GM11168 (cell line): ENCODE data around the gene PIEZO1.

Experiments
- in situ Hi-C: fragments of 300-500 bp; cut with MboI; formaldehyde crosslinking; loops from one replicate; pipeline ENCODE4 v1.12.0; 2022; ENCODE audit warnings: low sequenced_read_pairs; ENCODE audit not compliant: unreplicated experiment

PIEZO1 gene

DNA sequence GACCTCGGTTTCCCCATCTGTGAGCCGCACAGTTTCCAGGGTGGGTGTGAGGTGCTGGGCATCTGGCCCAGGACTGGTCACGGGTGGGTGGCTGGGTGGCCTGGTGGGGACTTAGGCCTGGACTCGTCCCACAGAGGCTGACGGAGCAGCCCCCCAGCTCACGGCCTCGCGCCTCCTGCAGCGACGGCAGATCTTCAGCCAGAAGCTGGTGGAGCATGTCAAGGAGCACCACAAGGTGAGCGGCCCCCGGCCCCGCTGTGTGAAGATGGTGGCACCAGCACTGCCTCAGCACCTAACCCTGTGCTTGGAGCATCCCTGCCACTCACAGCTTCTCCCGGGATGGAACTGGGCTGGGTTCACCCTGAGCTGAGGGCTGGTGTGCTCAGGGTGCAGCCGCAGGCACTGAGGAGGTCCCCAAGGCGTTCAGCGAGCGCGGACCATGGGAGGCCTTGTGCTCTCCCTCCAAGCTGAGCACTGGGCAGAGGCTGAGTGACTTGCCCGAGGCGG lies 20.9 kb upstream of the PIEZO1 start:
- in situ Hi-C loops, result no loop called here

DNA sequence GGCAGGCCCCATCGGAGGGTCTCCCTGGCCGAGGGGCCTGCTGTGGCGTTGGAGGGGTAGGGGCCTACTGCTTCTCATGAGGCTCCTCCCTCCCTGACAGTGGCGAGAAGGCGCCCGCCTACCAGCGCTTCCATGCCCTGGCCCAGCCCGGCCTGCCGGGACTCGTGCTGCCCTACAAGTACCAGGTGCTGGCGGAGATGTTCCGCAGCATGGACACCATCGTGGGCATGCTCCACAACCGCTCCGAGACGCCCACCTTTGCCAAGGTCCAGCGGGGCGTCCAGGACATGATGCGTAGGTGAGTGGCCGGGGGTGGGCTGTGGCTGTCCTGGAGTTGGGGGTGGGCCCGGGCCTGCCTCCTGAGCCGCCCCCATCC lies 20.3 kb upstream of the PIEZO1 start:
- in situ Hi-C loops, result no loop called here

DNA sequence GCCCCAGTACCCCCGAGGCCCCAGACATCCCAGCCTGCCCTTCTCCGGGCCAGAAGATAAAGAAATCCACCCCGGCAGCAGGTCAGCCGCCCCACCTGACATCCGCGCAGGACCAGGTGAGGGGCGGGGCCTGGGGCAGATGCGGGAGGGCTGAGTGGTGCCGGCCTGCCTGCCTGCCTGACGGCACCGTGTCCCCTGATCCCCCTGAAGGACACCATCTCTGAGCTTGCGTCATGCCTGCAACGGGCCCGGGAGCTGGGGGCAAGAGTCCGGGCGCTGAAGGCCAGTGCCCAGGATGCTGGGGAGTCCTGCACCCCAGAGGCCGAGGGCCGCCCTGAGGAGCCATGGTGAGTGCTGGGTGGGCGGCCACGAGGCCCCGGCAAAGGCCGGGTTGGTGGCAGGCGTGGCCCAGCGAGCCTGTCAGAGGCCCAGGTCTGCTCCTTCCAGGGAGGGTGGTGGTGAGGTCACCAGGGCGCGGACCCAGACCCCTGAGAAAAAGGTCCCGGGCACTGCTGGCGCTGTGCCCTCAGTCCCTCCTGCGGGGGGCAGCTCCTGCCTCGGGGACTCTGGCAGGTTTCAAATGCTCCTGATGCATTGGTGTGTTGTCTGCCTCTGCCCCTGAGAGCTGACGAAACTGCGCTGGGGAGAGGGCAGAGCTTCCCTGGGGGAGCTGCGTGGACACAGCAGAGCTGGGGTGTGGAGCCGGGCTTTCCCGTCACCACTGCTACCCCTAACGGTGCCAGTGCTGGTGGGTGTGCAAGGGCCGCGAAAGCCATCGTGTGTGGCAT lies 19.7 kb upstream of the PIEZO1 start:
- in situ Hi-C loops, result no loop called here

DNA sequence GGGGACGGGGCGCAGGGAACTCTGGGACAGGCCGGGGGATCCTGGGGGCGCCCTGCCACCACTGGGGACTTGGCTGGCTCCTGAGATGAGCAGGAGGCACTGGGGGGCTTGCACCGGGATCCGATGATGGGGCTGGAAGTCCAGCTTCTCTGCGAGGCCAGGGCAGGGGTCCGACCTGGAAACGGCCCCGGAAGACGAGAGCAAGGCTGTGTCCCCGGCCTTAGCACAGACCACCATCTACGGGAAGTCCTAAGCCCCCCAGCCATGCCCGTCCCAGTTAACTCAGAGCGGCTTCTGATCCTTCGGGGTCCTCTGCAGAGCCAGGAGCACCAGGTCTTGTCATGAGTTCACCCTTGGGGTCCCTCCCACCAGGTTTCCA lies 19.1 kb upstream of the PIEZO1 start:
- in situ Hi-C loops, result no loop called here

DNA sequence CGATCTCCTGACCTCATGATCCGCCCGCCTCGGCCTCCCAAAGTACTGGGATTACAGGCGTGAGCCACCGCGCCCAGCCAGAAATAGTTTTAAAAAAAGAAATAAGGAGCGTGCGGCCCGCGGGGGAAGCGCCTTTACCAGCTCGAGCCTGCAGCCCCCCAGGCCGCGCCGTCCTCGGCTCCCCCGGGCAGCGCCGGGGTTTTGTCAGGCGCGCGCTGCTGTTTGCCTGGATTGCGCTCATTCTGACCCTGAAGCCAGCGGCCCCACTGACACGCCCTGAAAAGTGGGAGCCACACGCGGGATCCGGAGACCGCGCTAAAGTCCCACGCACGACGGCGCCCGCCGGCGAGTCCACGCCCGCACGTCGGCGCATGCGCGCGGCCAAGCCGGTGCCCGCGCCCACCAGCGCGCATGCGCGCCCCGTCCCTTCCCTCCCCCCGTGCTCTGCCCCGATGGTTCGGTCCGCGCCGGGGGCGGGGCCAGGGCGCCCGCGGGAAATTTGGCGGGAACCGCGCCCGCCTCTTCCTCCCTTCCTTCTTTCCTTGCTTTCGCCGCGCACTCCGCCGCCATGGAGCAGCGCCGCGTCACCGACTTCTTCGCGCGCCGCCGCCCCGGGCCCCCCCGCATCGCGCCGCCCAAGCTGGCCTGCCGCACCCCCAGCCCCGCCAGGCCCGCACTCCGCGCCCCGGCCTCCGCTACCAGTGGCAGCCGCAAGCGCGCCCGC lies 18.4 kb upstream of the PIEZO1 start, which contains the start of gene CDT1:
Gene CDT1 (plus strand): TSS at position 526 of the 724 bp plus-strand sequence. CDS start 43 bp downstream, at position 569.
- in situ Hi-C loops, result no loop called here

DNA sequence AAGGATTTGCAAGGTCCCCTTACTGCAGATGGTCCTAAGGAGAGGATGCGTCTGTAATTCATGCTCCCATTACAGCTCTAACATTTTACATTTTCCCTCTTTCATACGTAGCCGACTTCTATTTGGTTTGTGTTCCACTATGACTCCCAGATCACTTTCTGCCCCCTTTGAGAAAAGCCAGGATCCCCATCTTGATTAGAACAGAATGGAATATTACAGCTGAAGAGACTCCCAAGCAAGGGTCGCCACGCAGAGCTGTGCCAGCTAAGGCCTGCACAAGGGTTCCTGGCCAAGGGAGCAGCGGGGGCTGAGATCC lies 15.2 kb upstream of the PIEZO1 start:
- in situ Hi-C loops, result no loop called here

DNA sequence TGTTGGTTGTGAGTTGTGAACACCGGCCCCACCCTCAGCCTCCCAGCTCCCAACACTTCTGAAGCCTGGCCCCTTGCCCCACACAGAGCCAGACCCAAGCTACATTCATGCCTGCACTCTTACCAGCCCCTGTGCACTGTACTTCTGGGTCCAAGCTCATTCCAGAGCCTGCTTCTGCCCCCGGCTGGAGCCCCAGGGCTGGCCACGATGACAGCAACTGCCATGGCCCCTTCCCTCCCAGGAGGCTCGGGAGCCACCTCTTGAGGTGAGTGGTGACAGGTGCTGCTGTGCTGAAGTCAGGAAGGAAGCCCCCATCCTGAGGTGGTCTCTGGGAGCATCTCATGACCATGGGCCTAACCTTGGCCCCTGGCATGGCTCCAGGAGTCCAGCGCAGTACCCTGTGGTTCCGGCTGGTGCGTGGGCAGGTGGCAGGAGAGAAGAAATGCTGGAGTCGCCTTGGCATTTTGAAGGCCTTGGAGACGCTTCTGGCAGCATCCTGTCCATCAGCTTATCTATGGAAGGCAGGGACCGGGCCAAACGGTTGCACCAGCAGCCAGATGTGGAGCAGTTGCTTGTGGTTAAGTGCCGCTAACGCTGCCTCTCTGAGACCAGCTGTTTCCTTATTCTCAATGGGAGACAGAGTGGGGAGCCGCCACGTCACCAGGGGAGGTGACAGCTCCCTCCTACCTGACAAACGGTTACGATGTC lies 14.7 kb upstream of the PIEZO1 start:
- in situ Hi-C loops, result no loop called here

DNA sequence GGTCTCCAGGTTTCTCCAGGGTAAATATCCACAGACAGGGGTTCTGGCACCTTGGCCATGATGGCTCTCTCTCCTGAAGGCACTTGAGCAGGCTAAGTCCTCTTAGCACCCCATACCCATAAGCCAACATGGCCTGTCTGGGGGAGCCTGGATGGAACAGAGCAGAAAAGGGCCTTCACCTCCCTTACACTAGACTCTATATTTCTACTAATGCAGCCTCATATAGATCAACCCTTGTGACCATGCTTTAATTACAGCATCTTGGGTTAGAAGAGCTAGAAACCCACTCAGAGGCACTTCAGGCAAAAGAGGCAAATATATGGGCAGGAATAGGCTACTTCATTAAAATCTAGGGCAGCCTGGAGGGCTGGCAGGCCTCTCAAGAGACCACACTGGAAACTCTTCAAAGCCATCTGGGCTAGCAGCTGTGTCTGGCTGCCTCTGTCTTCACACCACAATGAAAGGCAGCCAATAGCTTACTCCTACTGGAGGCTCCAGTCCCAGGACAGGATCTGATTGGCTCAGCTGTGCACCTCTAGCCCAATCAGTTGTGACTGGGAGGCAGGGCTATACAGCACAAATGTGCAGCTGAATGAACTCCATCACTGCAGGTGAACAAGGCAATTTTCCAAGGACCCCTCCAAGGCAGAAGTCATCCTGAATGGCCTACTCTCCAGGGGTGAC lies 13.9 kb upstream of the PIEZO1 start:
- in situ Hi-C loops, result no loop called here

DNA sequence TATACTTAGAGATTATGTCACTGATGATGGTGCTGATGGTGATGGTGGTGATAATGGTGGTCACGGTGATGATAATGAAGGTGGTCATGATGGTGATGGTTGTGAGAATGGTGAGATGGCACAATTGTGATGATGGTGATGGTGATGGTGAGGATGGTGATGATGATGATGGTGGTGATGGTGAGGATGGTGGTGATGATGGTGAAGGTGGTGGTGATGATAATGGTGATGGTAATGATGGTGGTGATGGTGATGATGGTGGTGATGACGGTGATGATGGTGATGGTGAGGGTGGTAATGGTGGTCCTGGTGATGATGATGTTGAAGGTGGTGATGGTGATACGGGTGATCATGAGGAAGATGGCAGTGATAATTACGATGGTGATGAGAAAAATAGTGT lies 13.1 kb upstream of the PIEZO1 start:
- in situ Hi-C loops, result no loop called here

DNA sequence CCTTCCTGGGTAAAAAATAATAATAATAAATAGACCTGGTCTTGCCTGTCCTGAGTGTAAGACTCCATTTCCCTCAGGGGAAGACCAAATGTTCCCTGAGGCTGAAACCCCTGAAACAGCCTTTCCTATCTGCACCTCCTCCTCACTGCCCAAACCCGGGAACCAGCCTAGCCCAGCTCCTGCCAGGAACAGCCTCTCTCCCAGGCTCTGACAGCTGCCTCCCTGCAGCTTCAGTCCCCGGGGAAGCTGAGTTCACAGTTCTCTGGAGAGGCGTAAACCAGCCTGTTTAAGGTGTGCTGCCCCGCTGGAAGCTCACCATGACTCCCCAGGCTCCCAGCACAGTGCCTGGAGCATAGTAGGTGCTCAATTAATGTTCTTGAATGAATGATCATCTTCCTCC lies 11.3 kb upstream of the PIEZO1 start:
- in situ Hi-C loops, result no loop called here

DNA sequence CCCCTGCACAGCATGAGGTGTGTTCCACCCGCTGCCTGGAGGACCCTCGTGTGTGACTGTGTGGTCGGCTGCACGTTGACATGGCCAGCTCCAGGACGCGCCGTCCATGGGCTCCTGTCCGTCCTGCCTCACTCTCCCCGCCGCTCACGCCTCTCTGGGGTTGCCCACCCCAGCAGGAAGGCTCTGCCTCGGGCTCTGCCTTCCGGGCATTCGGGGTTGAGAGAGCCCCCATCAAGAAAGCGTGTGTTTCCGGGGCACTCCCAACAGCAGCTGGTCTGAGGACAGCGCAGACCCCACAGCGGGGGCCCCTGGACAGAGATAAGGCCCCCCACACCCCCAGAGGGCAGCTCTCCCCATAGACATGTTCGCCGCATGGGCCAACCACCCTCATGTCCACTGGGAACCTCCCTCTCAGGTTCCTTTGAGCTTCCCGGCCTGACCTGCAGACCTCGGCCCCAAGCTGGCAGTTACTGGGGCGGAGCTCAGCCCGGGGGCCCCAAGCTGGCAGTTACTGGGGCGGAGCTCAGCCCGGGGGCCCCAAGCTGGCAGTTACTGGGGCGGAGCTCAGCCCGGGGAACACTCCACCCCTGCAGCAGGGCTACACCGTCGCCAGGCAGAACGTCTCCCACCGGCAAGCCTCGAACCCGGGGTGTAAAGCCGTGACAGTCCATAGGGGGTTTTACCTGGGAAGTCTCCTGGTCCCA lies 8.4 kb upstream of the PIEZO1 start:
- in situ Hi-C loops, result no loop called here

DNA sequence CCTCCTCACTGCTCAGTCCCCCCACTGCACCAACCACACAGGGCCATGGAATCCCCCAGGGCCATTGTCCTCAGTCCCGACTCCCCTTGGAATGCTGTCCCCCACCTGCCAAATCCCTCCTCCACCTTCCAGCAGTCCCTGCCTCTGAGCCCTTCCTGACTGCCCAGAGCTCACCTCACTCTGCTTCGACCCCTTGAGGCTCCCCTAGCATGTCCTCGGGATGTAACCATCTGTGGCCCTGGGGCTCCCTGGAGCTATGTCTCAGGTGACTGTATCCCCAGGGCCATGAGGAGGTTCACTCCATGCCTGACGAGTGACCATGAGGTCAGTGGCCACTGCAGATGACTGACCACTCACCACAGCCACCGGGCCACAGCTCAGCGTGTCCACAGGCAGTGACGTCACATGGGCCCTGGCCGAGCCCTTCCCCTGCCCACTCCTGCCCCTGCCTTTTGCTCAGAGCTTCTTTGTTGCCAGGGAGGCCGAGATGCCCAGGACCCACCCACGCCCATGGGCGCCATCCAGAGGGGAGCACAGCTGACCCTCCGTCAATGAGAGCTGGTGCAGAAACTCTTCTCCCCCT lies 7.7 kb upstream of the PIEZO1 start:
- in situ Hi-C loops, result no loop called here

DNA sequence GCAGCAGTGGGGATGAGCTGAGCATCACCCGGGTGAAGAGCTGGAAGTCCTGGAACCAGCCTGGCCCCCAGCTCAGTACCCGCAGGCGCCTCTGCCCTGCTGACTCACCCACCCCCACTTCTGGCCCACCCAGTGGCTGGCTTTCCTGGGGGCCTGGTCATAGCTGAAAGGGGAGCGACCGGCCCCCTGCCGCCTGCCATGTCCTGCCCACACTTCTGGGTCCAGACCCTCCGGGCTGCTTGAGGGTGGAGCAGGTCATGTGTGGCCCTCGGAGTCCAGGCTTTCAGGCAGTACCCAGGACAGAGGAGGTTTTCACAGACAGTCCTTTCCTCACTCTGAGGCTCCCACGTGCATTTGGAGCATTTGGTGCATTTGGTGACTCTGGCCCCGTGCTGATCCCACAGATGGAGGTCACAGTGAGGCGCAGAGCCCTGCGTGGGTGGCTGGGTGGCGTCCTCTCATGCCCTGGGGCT lies 7.1 kb upstream of the PIEZO1 start:
- in situ Hi-C loops, result no loop called here

DNA sequence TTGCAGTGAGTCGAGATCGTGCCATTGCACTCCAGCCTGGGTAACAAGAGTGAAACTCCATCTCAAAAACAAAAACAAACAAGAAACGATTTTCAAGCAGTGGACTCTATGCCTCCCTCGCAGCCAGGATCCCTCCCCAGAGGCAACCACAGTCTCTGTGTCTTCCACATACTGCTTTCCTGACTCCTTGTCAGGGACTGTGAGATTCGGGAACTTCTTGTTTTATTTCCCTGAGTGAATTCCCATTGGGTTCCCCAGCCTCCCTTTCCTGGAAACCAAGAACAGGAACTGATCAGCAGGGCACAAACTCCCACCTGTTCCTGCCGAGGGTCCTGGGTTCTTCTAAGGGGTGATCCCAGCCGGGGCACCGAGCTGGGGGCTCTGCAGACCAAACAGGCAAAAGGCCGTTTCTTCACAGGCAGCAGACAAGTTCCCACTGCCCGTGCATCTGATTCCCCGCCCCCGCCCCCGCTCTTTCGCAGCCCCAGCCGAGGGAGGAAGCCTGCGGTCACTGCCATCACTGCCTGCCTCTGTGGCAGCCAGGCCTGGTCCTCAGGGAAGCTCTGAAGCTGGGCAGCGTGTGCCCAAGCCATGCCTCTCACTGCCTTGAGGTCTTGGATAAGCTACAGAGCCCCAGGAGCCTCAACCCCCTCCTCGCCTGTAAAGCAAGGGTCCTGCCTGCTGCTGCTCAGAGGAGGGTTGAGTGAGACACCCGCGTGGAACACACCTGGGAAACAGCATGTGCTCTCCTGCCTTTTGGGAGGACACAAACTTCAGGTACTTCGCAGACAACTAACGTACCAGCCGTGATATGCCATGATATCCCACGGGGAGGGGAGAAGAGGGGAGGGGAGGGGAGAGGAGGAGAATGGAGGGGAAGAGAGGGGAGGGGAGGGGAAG lies 5.5 kb upstream of the PIEZO1 start:
- in situ Hi-C loops, result no loop called here

DNA sequence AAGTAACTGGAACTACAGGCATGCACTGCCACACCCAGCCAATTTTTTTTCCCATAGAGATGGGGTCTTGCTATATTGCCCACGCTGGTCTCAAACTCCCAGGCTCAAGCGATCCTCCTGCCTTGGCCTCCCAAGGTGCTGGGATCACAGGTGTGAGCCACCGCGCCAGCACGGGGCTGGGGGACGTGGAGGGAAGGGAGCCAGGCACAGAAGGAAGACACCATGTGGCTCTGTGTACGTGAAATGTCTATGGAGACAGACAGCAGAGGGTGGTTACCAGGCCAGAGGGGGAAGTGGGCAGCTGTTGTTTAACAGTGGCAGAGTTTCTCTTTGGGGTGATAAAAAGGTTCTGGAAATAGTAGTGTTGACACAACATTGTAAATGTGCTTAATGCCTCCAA lies 4.6 kb upstream of the PIEZO1 start:
- in situ Hi-C loops, result loop anchor here (5.0 to 10.0 kb wide), 2 partner anchors 37 to 55 kb away; no protein-coding TSS in a partner anchor

DNA sequence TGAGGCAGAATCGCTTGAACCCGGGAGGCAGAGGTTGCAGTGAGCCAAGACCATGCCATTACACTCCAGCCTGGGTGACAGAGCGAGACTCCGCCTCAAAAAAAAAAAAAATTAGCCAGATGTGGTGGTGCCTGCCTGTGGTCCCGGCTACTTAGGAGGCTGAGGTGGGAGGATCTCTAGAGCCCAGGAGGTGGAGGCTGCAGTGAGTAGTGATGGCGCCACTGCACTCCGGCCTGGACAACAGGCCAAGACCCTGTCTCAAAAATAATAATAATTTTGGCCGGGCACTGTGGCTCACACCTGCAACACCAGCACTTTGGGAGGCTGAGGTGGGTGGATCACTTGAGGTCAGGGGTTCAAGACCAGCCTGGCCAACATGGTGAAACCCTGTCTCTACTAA lies 3.7 kb upstream of the PIEZO1 start:
- in situ Hi-C loops, result loop anchor here (5.0 to 10.0 kb wide), 2 partner anchors 36 to 54 kb away; no protein-coding TSS in a partner anchor

DNA sequence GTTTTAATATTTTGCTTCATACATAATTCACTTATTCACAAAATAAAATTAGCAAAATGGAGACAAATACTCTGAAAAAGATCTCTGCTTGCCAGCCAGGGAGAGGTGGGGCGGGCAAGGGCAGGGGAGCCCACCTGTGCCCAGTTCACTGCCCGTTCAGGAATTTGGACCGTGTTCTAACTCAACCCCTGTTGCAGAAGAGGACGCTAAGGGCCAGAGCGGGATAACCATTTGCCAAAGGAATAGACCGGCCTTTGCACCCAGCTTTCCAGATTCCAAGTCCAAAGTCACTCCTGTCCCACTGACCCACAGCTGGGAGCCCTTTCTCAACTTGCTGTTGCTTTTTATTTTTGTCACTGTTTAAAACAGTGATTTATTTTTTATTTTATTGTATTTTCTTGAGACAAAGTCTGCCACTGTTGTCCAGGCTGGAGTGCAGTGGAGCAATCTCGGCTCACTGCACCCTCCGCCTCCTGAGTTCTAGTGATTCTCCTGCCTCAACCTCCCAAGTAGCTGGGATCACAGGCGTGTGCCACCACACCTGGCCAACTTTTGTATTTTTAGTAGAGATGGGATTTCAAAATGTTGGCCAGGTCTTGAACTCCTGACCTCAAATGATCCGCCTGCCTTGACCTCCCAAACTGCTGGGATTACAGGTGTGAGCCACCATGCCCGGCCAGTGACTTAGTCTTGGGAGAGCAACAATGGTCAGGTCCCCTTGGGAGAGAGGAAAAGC lies 2.7 kb upstream of the PIEZO1 start:
- in situ Hi-C loops, result loop anchor here (5.0 to 10.0 kb wide), 2 partner anchors 35 to 53 kb away; no protein-coding TSS in a partner anchor

DNA sequence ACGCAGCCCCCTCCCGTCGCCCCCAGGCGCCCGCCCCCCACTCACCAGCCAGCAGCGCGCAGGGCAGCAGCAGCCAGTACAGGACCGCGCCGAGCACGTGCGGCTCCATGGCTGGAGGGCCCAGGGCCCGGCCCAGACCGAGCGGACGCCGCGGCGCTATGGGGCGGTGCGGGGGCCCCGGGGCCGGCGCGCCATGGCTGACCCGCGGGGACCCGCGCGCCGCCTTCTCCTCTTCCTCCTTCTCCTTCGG lies 239 bp downstream of the PIEZO1 start:
- in situ Hi-C loops, result loop anchor here (5.0 to 10.0 kb wide), 2 partner anchors 32 to 50 kb away; no protein-coding TSS in a partner anchor
